ENCODE measurements around the gene TTC12. TPM values are rescaled to one million over a fixed set of nuclear protein-coding genes. Genes with fewer than 3 reads are reported as not detected.

Gene TTC12
- total and polyA plus RNA-seq, 10 of the 15 experiments (the other 5 are each of a cell fraction or from before 2014, with no cell fraction given) = 3.7 to 14.0 (median 8.1) TPM

DNA sequence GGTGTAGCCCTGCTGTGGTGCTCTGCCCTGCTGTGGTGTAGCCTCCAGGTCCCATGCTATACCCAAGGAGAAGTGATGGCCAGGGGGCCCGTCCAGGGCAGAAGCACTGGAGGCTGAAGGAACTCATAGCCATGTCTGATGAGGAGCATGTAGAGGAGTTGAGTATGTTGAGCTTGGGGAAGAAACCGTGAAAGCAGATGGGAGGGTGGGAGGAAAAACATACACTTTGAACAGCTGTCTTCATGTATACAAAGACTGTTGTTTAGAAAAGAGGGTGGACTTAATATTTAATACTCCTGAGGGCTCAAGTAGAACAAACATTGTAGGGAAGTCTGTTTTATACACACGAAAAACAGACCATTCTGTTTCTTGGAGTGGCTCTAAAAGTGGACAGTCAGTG lies 26.6 kb upstream of the TTC12 start (continued):
- no peak for TF ChIP-seq ZNF687 (IDR thresholded peaks at IDR 0.05)
- no peak for TF ChIP-seq STAT3 (IDR thresholded peaks at IDR 0.05; ENCODE audit: low read depth, low read length)
- TF ChIP-seq, protein P1, sequence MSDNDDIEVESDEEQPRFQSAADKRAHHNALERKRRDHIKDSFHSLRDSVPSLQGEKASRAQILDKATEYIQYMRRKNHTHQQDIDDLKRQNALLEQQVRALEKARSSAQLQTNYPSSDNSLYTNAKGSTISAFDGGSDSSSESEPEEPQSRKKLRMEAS (IDR thresholded peaks at IDR 0.05; ENCODE audit: low read depth, low read length) = no peak
- no peak for TF ChIP-seq KDM1A (IDR thresholded peaks at IDR 0.05; ENCODE audit: borderline replicate concordance)
- TF ChIP-seq CBX3 (IDR thresholded peaks at IDR 0.05; ENCODE audit: borderline replicate concordance, low read depth) = no peak
- TF ChIP-seq SMAD5 (IDR thresholded peaks at IDR 0.05; ENCODE audit: low read depth) = no peak
- no peak for TF ChIP-seq HDAC2 (IDR thresholded peaks at IDR 0.05)
- TF ChIP-seq KAT2A (conservative IDR thresholded peaks at IDR 0.05; ENCODE audit: control insufficient read depth, low read depth, low read length) = no peak

GRCh38 chr11:113288286-113288863 lies 26.0 kb upstream of the TTC12 start:
- CTCF ChIA-PET = interaction anchor here (0.9 to 3.9 kb wide), 8 partner anchors 490 to 1067 kb away, joined by 3 to 66 read pairs (median 6); no protein-coding TSS in a partner anchor
- BruUV-seq (replicated peaks) = no TSS peak
- TF ChIP-seq PAX8 (IDR thresholded peaks at IDR 0.05) = no peak
- no peak for TF ChIP-seq FOS (IDR thresholded peaks at IDR 0.05; ENCODE audit: borderline replicate concordance, extremely low read depth, insufficient read length)
- no peak for TF ChIP-seq ATF2 (IDR thresholded peaks at IDR 0.05; ENCODE audit: low read length)
- TF ChIP-seq LARP7 (IDR thresholded peaks at IDR 0.05) = no peak
- no peak for TF ChIP-seq NFXL1 (IDR thresholded peaks at IDR 0.05; ENCODE audit: borderline replicate concordance)
- TF ChIP-seq GABPA (IDR thresholded peaks at IDR 0.05; ENCODE audit: low read depth) = no peak
- no peak for TF ChIP-seq EED (IDR thresholded peaks at IDR 0.05; ENCODE audit: low read depth)
- TF ChIP-seq, protein P2, sequence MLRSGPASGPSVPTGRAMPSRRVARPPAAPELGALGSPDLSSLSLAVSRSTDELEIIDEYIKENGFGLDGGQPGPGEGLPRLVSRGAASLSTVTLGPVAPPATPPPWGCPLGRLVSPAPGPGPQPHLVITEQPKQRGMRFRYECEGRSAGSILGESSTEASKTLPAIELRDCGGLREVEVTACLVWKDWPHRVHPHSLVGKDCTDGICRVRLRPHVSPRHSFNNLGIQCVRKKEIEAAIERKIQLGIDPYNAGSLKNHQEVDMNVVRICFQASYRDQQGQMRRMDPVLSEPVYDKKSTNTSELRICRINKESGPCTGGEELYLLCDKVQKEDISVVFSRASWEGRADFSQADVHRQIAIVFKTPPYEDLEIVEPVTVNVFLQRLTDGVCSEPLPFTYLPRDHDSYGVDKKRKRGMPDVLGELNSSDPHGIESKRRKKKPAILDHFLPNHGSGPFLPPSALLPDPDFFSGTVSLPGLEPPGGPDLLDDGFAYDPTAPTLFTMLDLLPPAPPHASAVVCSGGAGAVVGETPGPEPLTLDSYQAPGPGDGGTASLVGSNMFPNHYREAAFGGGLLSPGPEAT (IDR thresholded peaks at IDR 0.05; ENCODE audit: low read depth) = no peak
- TF ChIP-seq SP1 (IDR thresholded peaks at IDR 0.05; ENCODE audit: low read depth, low read length) = no peak

More at GRCh38 chr11:113288286-113288863, 26.0 kb upstream of the TTC12 start:
- ChIA-PET RAD21 (ENCODE audit: unreplicated experiment) (interaction anchor here (1.3 to 2.3 kb wide), 2 partner anchors 490 to 700 kb away, joined by 5 to 9 read pairs; no protein-coding TSS in a partner anchor), POLR2A (no interaction called here), SMC1A (ENCODE audit: uncharacterized antibody, unreplicated experiment) (interaction anchor here (1.5 to 3.1 kb wide), 8 partner anchors 10 to 1005 kb away, joined by 3 to 33 read pairs (median 4); no protein-coding TSS in a partner anchor)
- in situ Hi-C loops (cut with MboI) (loop anchor here (10.0 kb wide), 1 partner anchor 1064 kb away; the partner anchor contains the start of gene PTS), intact Hi-C loops (cut with micrococcal nuclease; ENCODE audit: unreplicated experiment) (loop anchor here (2.0 to 5.0 kb wide), 2 partner anchors 176 to 1070 kb away; no protein-coding TSS in a partner anchor)
- no peaks in the 10 kb centered on the region for H4K20me1 ChIP-seq (ENCODE audit: control insufficient read depth, insufficient read depth)
- H3K9ac ChIP-seq (ENCODE audit: control insufficient read depth, insufficient read depth, low read length) = no peak overlapping the region
- ATAC-seq (no peak), FAIRE-seq (no peak), DNase-seq (ENCODE audit: low read depth, low spot score) (no peak)
- H3K27me3 ChIP-seq (replicated peaks in 1 of 2; ENCODE audit: control insufficient read depth in 2 of 2, insufficient read depth in 2 of 2, low read length in 1 of 2) = no peaks in the 10 kb centered on the region
- WGBS (ENCODE audit: insufficient coverage, insufficient replicate concordance, low lambda C conversion rate, missing lambda C conversion rate) = 68% methylated on average over 6 of the region's 6 CpGs
- H3K4me2 ChIP-seq (ENCODE audit: control insufficient read depth, insufficient read depth) = no peak overlapping the region
- no peaks in the 10 kb centered on the region for H3K36me3 ChIP-seq (ENCODE audit: control insufficient read depth in 2 of 2, insufficient read depth in 2 of 2, low read length in 1 of 2)
- H2AFZ ChIP-seq (ENCODE audit: control insufficient read depth, low read depth, low read length) = no peak overlapping the region
- no peaks in the 10 kb centered on the region for H3K4me1 ChIP-seq (ENCODE audit: control insufficient read depth, insufficient read depth, low read length)
- no peaks in the 10 kb centered on the region for H3K79me2 ChIP-seq (ENCODE audit: control insufficient read depth, insufficient read depth, low read length)
- H3K4me3 ChIP-seq = no peak overlapping the region
- no peaks in the 10 kb centered on the region for H3K9me3 ChIP-seq (replicated peaks; ENCODE audit: control insufficient read depth, insufficient read depth, low read length)
- H3K27ac ChIP-seq (ENCODE audit: control insufficient read depth, insufficient read depth) = no peak overlapping the region
